ENCODE data around the gene RPS16.
A peak's percentile ranks its signal among the peaks of the same experiment; 100 is the strongest.

Gene RPS16

GRCh38 chr19:39449116-39449797 is 13.5 kb upstream of the RPS16 start:
- no CpG with 5 or more reads among the region's 8 CpGs for WGBS (ENCODE audit: insufficient coverage, insufficient read length)
- Histone ChIP-seq H3K9me3 (ENCODE audit: control insufficient read depth, insufficient read depth, low read length) (no peaks in the 10 kb centered on the region), H3K27ac (ENCODE audit: low read length) (no peak overlapping the region), H3K27me3 (ENCODE audit: control insufficient read depth, insufficient read depth, low read length) (no peaks in the 10 kb centered on the region), H3K36me3 (ENCODE audit: control insufficient read depth, insufficient read depth, low read length) (0 out of 2 replicates have a peak, but pooled peaks cover 10% of the 10 kb centered on the region), H3K4me3 (ENCODE audit: low read length) (no peak overlapping the region), H3K4me1 (ENCODE audit: control insufficient read depth, insufficient read depth, low read length) (0 out of 2 replicates have a peak, but pooled peaks cover 1% of the 10 kb centered on the region)
- no peak for DNase-seq (ENCODE audit: low read depth, low spot score)

GRCh38 chr19:39448271-39448670 is 12.5 kb upstream of the RPS16 start:
- no peaks in the 10 kb centered on the region for H3K9me3 ChIP-seq (ENCODE audit: control insufficient read depth, insufficient read depth, low read length)
- 0 out of 2 replicates have a peak, but pooled peaks cover 10% of the 10 kb centered on the region for H3K36me3 ChIP-seq (ENCODE audit: control insufficient read depth, insufficient read depth, low read length)
- H3K4me3 ChIP-seq (ENCODE audit: low read length): no peak overlapping the region
- 0 out of 2 replicates have a peak, but pooled peaks cover 1% of the 10 kb centered on the region for H3K4me1 ChIP-seq (ENCODE audit: control insufficient read depth, insufficient read depth, low read length)
- no peak for DNase-seq (ENCODE audit: low read depth, low spot score)
- WGBS (ENCODE audit: insufficient coverage, insufficient read length): no CpG with 5 or more reads among the region's 3 CpGs
- H3K27me3 ChIP-seq (ENCODE audit: control insufficient read depth, insufficient read depth, low read length): no peaks in the 10 kb centered on the region
- H3K27ac ChIP-seq (ENCODE audit: low read length): no peak overlapping the region

GRCh38 chr19:39446365-39447084 is 10.8 kb upstream of the RPS16 start:
- DNase-seq (ENCODE audit: low read depth, low spot score): no peak
- Histone ChIP-seq H3K4me1 (ENCODE audit: control insufficient read depth, insufficient read depth, low read length) (0 out of 2 replicates have a peak, but pooled peaks cover 1% of the 10 kb centered on the region), H3K4me3 (ENCODE audit: low read length) (no peak overlapping the region; the same call in 1 of the 2 replicates), H3K36me3 (ENCODE audit: control insufficient read depth, insufficient read depth, low read length) (0 out of 2 replicates have a peak, but pooled peaks cover 7% of the 10 kb centered on the region), H3K9me3 (ENCODE audit: control insufficient read depth, insufficient read depth, low read length) (no peaks in the 10 kb centered on the region), H3K27me3 (ENCODE audit: control insufficient read depth, insufficient read depth, low read length) (no peaks in the 10 kb centered on the region), H3K27ac (ENCODE audit: low read length) (no peak overlapping the region)
- WGBS (ENCODE audit: insufficient coverage, insufficient read length): no CpG with 5 or more reads among the region's 16 CpGs

- Histone ChIP-seq H3K27ac (ENCODE audit: low read length) (no peak within 1 kb of the TSS), H3K4me3 (ENCODE audit: low read length) (peak within 1 kb of the TSS; percentile 49), H3K36me3 (ENCODE audit: control insufficient read depth, insufficient read depth, low read length) (0 out of 2 replicates have a peak, but pooled peaks cover 7% of the 10 kb centered on the region), H3K27me3 (ENCODE audit: control insufficient read depth, insufficient read depth, low read length) (no peaks in the 10 kb centered on the region), H3K9me3 (ENCODE audit: control insufficient read depth, insufficient read depth, low read length) (no peaks in the 10 kb centered on the region), H3K4me1 (ENCODE audit: control insufficient read depth, insufficient read depth, low read length) (0 out of 2 replicates have a peak, but pooled peaks cover 1% of the 10 kb centered on the region)
- no CpG with 5 or more reads among the region's 68 CpGs for WGBS (ENCODE audit: insufficient coverage, insufficient read length)
- peak; percentile 97 for DNase-seq (ENCODE audit: low read depth, low spot score)
Measured at GRCh38 chr19:39445196-39446111, 9.7 kb upstream of the RPS16 start, which contains the start of gene SUPT5H. Gene SUPT5H, plus strand, starts transcription at chr19:39445582. Its CDS starts 309 bp downstream, at chr19:39445891.

- no peak overlapping the region for H3K27ac ChIP-seq (ENCODE audit: low read length)
- no peaks in the 10 kb centered on the region for H3K9me3 ChIP-seq (ENCODE audit: control insufficient read depth, insufficient read depth, low read length)
- H3K4me1 ChIP-seq (ENCODE audit: control insufficient read depth, insufficient read depth, low read length): 0 out of 2 replicates have a peak, but pooled peaks cover 1% of the 10 kb centered on the region
- H3K27me3 ChIP-seq (ENCODE audit: control insufficient read depth, insufficient read depth, low read length): no peaks in the 10 kb centered on the region
- H3K36me3 ChIP-seq (ENCODE audit: control insufficient read depth, insufficient read depth, low read length): 0 out of 2 replicates have a peak, but pooled peaks cover 7% of the 10 kb centered on the region
- no peak for DNase-seq (ENCODE audit: low read depth, low spot score)
- H3K4me3 ChIP-seq (ENCODE audit: low read length): peak overlapping the region; percentile 49
- no CpG with 5 or more reads among the region's 17 CpGs for WGBS (ENCODE audit: insufficient coverage, insufficient read length)
Measured at GRCh38 chr19:39444598-39445195, 8.9 kb upstream of the RPS16 start.

GRCh38 chr19:39438270-39438934 is 2.7 kb upstream of the RPS16 start:
- no CpG with 5 or more reads among the region's 9 CpGs for WGBS (ENCODE audit: insufficient coverage, insufficient read length)
- Histone ChIP-seq H3K27me3 (ENCODE audit: control insufficient read depth, insufficient read depth, low read length) (no peaks in the 10 kb centered on the region), H3K9me3 (ENCODE audit: control insufficient read depth, insufficient read depth, low read length) (no peaks in the 10 kb centered on the region), H3K27ac (ENCODE audit: low read length) (no peak overlapping the region), H3K4me3 (ENCODE audit: low read length) (no peak overlapping the region), H3K4me1 (ENCODE audit: control insufficient read depth, insufficient read depth, low read length) (peaks cover 3% of the 10 kb centered on the region; the same call in 1 of the 2 replicates), H3K36me3 (ENCODE audit: control insufficient read depth, insufficient read depth, low read length) (peaks cover 9% of the 10 kb centered on the region)
- no peak for DNase-seq (ENCODE audit: low read depth, low spot score)

GRCh38 chr19:39436350-39436716 is 584 bp upstream of the RPS16 start:
- H3K4me1 ChIP-seq (ENCODE audit: control insufficient read depth, insufficient read depth, low read length): peaks cover 3% of the 10 kb centered on the region; the same call in 1 of the 2 replicates
- H3K9me3 ChIP-seq (ENCODE audit: control insufficient read depth, insufficient read depth, low read length): no peaks in the 10 kb centered on the region
- H3K27me3 ChIP-seq (ENCODE audit: control insufficient read depth, insufficient read depth, low read length): no peaks in the 10 kb centered on the region

GRCh38 chr19:39434123-39435076 is 1.3 kb downstream of the RPS16 start:
- Histone ChIP-seq H3K27me3 (ENCODE audit: control insufficient read depth, insufficient read depth, low read length) (no peaks in the 10 kb centered on the region), H3K4me1 (ENCODE audit: control insufficient read depth, insufficient read depth, low read length) (peaks cover 3% of the 10 kb centered on the region; the same call in 1 of the 2 replicates), H3K36me3 (ENCODE audit: control insufficient read depth, insufficient read depth, low read length) (peaks cover 20% of the 10 kb centered on the region), H3K9me3 (ENCODE audit: control insufficient read depth, insufficient read depth, low read length) (no peaks in the 10 kb centered on the region), H3K4me3 (ENCODE audit: low read length) (peak overlapping the region; percentile 65; the same call in 1 of the 2 replicates), H3K27ac (ENCODE audit: low read length) (no peak overlapping the region)
- no CpG with 5 or more reads among the region's 10 CpGs for WGBS (ENCODE audit: insufficient coverage, insufficient read length)
- DNase-seq (ENCODE audit: low read depth, low spot score): no peak

More at GRCh38 chr19:39436350-39436716, 584 bp upstream of the RPS16 start:
- Histone ChIP-seq H3K27ac (ENCODE audit: low read length) (no peak overlapping the region), H3K36me3 (ENCODE audit: control insufficient read depth, insufficient read depth, low read length) (peaks cover 20% of the 10 kb centered on the region), H3K4me3 (ENCODE audit: low read length) (peak overlapping the region; percentile 40; the same call in 1 of the 2 replicates)
- no peak for DNase-seq (ENCODE audit: low read depth, low spot score)
- no CpG with 5 or more reads among the region's 2 CpGs for WGBS (ENCODE audit: insufficient coverage, insufficient read length)

All from iPS DF 6.9 (cell line).